PC-9 (cell line): ENCODE measurements around the gene HTRA1.

Experiments
- EZH2 ChIP-seq: fragments of 200-600 bp; sonication (generic); IDR thresholded peaks from 2 replicates; pipeline ENCODE4 v1.8.0; 2017; ENCODE audit warnings: antibody characterized with exemption, low read depth
- TF ChIP-seq, protein P1 (sequence below): fragments of 200-600 bp; sonication (generic); conservative IDR thresholded peaks from 2 replicates; pipeline ENCODE4 v1.6.1; 2017; ENCODE audit warnings: mixed run types, antibody characterized with exemption, mild to moderate bottlenecking, moderate library complexity

DNA sequence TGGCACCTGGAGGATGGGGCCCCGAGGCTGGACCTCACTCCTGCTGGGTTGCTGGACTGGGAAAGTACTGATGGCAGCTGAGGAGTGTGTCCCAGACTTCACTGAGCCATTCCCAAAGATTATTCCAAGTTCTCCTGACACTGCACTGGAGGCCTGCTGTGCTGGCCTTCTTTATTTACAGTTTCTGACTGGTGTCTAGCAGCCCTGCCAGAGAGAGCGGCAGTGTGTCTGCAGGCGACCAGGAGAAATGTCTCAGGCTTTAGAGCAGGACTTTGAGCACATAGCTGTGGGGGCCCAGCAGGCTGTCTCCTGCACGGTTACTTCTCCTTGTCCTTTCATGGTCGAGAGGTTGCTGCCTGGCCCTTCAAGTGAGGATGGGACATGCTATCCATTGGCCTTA is 16.1 kb downstream of the HTRA1 start:
- TF ChIP-seq, protein P1, sequence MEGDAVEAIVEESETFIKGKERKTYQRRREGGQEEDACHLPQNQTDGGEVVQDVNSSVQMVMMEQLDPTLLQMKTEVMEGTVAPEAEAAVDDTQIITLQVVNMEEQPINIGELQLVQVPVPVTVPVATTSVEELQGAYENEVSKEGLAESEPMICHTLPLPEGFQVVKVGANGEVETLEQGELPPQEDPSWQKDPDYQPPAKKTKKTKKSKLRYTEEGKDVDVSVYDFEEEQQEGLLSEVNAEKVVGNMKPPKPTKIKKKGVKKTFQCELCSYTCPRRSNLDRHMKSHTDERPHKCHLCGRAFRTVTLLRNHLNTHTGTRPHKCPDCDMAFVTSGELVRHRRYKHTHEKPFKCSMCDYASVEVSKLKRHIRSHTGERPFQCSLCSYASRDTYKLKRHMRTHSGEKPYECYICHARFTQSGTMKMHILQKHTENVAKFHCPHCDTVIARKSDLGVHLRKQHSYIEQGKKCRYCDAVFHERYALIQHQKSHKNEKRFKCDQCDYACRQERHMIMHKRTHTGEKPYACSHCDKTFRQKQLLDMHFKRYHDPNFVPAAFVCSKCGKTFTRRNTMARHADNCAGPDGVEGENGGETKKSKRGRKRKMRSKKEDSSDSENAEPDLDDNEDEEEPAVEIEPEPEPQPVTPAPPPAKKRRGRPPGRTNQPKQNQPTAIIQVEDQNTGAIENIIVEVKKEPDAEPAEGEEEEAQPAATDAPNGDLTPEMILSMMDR, result no peak
- TF ChIP-seq EZH2, result no peak
